SK-N-SH (cell line): ENCODE data around the gene GPRC5B. TPM values are rescaled to one million over a fixed set of nuclear protein-coding genes. Genes with fewer than 3 reads are reported as not detected.
A peak's percentile ranks its signal among the peaks of the same experiment; 100 is the strongest.

Experiments used
- CTCF ChIA-PET: fragments of 300-600, 350-600 bp; formaldehyde crosslinking; extraction: SDS; loops from one replicate; lab custom pipeline; 2021; lab: Yijun Ruan, JAX
- POLR2A ChIA-PET: fragments of 350-600 bp; sonication (Branson Sonifier 250); formaldehyde crosslinking; extraction: SDS; loops from one replicate; lab custom pipeline; 2020; ENCODE audit warnings: antibody characterized with exemption, inconsistent platforms; lab: Yijun Ruan, JAX
- DNase-seq: peaks from one replicate; pipeline ENCODE4 v3.0.0; 2012
- H2AFZ ChIP-seq: fragments of 200-600 bp; sonication (generic); 2 replicates; pipeline ENCODE4 v1.8.1; 2016; ENCODE audit warnings: antibody characterized with exemption, mild to moderate bottlenecking, low read depth
- H3F3A ChIP-seq: fragments of 200-600 bp; sonication (generic); replicated peaks from 2 replicates; pipeline ENCODE3; 2016; ENCODE audit warnings: antibody characterized with exemption, mild to moderate bottlenecking; ENCODE audit not compliant: insufficient read depth
- H3K27ac ChIP-seq, 2 experiments: fragments of 200-500 bp in 1 of 2; fragments of 200-600 bp in 1 of 2; sonication (Bioruptor generic) in 1 of 2; sonication (generic), shearing (Covaris generic) in 1 of 2; 2 replicates each; pipeline versions ENCODE4 v1.5.1 to v1.6.1; 2014 to 2016; ENCODE audit warnings: low read depth in 2 of 2, inconsistent platforms in 1 of 2, low read length in 1 of 2, mild to moderate bottlenecking in 1 of 2, mixed read lengths in 1 of 2
- H3K27me3 ChIP-seq: fragments of 200-600 bp; sonication (generic), shearing (Covaris generic); 2 replicates; pipeline ENCODE4 v1.6.1; 2016; ENCODE audit warnings: mixed run types; ENCODE audit not compliant: insufficient read depth
- H3K36me3 ChIP-seq, 2 experiments: fragments of 200-500 bp in 1 of 2; fragments of 200-600 bp in 1 of 2; sonication (Bioruptor generic) in 1 of 2; sonication (generic) in 1 of 2; replicated peaks in 1 of 2; 2 replicates each; pipeline versions ENCODE3 to v1.5.1; 2014 to 2016; ENCODE audit warnings: low read length in 1 of 2, mild to moderate bottlenecking in 1 of 2; ENCODE audit not compliant: insufficient read depth in 2 of 2, control insufficient read depth in 1 of 2
- H3K4me1 ChIP-seq, 2 experiments: fragments of 200-500 bp in 1 of 2; fragments of 200-600 bp in 1 of 2; sonication (Bioruptor generic) in 1 of 2; sonication (generic), shearing (Covaris generic) in 1 of 2; 2 replicates each; pipeline versions ENCODE4 v1.5.1 to v1.6.1; 2014 to 2016; ENCODE audit warnings: low read depth in 1 of 2, low read length in 1 of 2, mixed run types in 1 of 2; ENCODE audit not compliant: insufficient read depth in 2 of 2, control insufficient read depth in 1 of 2
- H3K4me2 ChIP-seq: fragments of 200-600 bp; sonication (generic), shearing (Covaris generic); 2 replicates; pipeline ENCODE4 v1.6.1; 2017; ENCODE audit warnings: mixed run types
- H3K4me3 ChIP-seq, 2 experiments: fragments of 200-500 bp in 1 of 2; fragments of 200-600 bp in 1 of 2; sonication (Bioruptor generic) in 1 of 2; sonication (generic), shearing (Covaris generic) in 1 of 2; 2 replicates each; pipeline versions ENCODE4 v1.5.1 to v1.8.1; 2014 to 2016; ENCODE audit warnings: low read depth in 2 of 2, inconsistent platforms in 1 of 2, low read length in 1 of 2, mild to moderate bottlenecking in 1 of 2, mixed read lengths in 1 of 2, moderate library complexity in 1 of 2
- H3K79me2 ChIP-seq: fragments of 200-600 bp; sonication (generic); 2 replicates; pipeline ENCODE4 v1.8.1; 2017; ENCODE audit warnings: mild to moderate bottlenecking; ENCODE audit not compliant: insufficient read depth
- H3K9ac ChIP-seq: fragments of 200-600 bp; sonication (generic); 2 replicates; pipeline ENCODE4 v1.6.1; 2017; ENCODE audit warnings: mixed run types
- H3K9me2 ChIP-seq: fragments of 200-600 bp; sonication (generic); 2 replicates; pipeline ENCODE4 v1.6.1; 2017; ENCODE audit warnings: mixed run types
- H3K9me3 ChIP-seq: fragments of 200-600 bp; sonication (generic); 2 replicates; pipeline ENCODE4 v1.6.1; 2017; ENCODE audit warnings: mixed run types, mild to moderate bottlenecking, moderate library complexity
- H4K20me1 ChIP-seq: fragments of 200-600 bp; sonication (generic); 2 replicates; pipeline ENCODE4 v1.6.1; 2017; ENCODE audit warnings: mild to moderate bottlenecking, mixed run types; ENCODE audit not compliant: insufficient read depth
- CHD2 ChIP-seq: fragments of 150-350 bp; IDR thresholded peaks from 2 replicates; pipeline ENCODE4 v1.6.1; 2018; ENCODE audit warnings: low read length; ENCODE audit not compliant: partially characterized antibody
- CTCF ChIP-seq: fragments of 200-600 bp; sonication (generic); IDR thresholded peaks from 2 replicates; pipeline ENCODE4 v1.6.1; 2017; ENCODE audit warnings: antibody characterized with exemption, mild to moderate bottlenecking, moderate library complexity
- ELF1 ChIP-seq: IDR thresholded peaks from 2 replicates; pipeline ENCODE4 v1.4.0; 2012
- EP300 ChIP-seq, 2 experiments: IDR thresholded peaks; 2 replicates each; pipeline versions ENCODE4 v1.4.0 to v1.6.1; 2012; ENCODE audit warnings: borderline replicate concordance in 1 of 2, low read depth in 1 of 2, low read length in 1 of 2
- FOSL2 ChIP-seq: IDR thresholded peaks from 2 replicates; pipeline ENCODE4 v1.4.0; 2012; ENCODE audit warnings: low read depth, mild to moderate bottlenecking, moderate library complexity, borderline replicate concordance
- FOXM1 ChIP-seq: IDR thresholded peaks from 2 replicates; pipeline ENCODE4 v1.4.0; 2012; ENCODE audit warnings: low read depth, mild to moderate bottlenecking
- IRF3 ChIP-seq: fragments of 150-350 bp; IDR thresholded peaks from 2 replicates; pipeline ENCODE4 v1.6.1; 2016; ENCODE audit warnings: mild to moderate bottlenecking, low read depth, low read length
- JUND ChIP-seq: IDR thresholded peaks from 2 replicates; pipeline ENCODE4 v1.4.0; 2012
- MAX ChIP-seq: IDR thresholded peaks from 2 replicates; pipeline ENCODE4 v1.4.0; 2012; ENCODE audit warnings: low read depth
- MXI1 ChIP-seq: IDR thresholded peaks from 2 replicates; pipeline ENCODE4 v1.6.1; 2012; ENCODE audit warnings: mild to moderate bottlenecking, low read depth, low read length, improper control_type of control experiment
- POLR2AphosphoS5 ChIP-seq: IDR thresholded peaks from 2 replicates; pipeline ENCODE4 v1.6.1; 2012; ENCODE audit warnings: low read depth, low read length
- RAD21 ChIP-seq: IDR thresholded peaks from 2 replicates; pipeline ENCODE4 v1.6.1; 2012; ENCODE audit warnings: mild to moderate bottlenecking, low read length
- RCOR1 ChIP-seq: fragments of 150-350 bp; IDR thresholded peaks from 2 replicates; pipeline ENCODE4 v1.6.1; 2017; ENCODE audit warnings: antibody characterized with exemption, low read length
- RFX5 ChIP-seq: IDR thresholded peaks from 2 replicates; pipeline ENCODE4 v1.6.1; 2012; ENCODE audit warnings: mild to moderate bottlenecking, improper control_type of control experiment, low read length
- SMC3 ChIP-seq: IDR thresholded peaks from 2 replicates; pipeline ENCODE4 v1.6.1; 2012; ENCODE audit warnings: low read depth, low read length, improper control_type of control experiment
- USF2 ChIP-seq: fragments of 150-350 bp; IDR thresholded peaks from 2 replicates; pipeline ENCODE4 v1.6.1; 2017; ENCODE audit warnings: antibody characterized with exemption, low read length, low read depth, borderline replicate concordance
- ZBTB33 ChIP-seq: IDR thresholded peaks from 2 replicates; pipeline ENCODE4 v1.4.0; 2012; ENCODE audit warnings: low read depth, borderline replicate concordance
- WGBS: methylation state at CpG from one replicate; pipeline ENCODE4 v1.1.6; 2017; ENCODE audit warnings: low lambda C conversion rate; 5-methylcytosine and 5-hydroxymethylcytosine counted together
- polyA plus RNA-seq, 3 experiments: library from polyadenylated mRNA; depleted of rRNA; stranded (reverse); fragments of >200 nt; gene quantifications; 2 replicates each; pipeline ENCODE4 v1.2.3, GENCODE V29; 2012

GPRC5B gene
- polyA plus RNA-seq, 1 of the 3 experiments (the other 2 are of a cell fraction): 1.1 TPM

GRCh38 chr16:19886073-19886941, 1.7 kb upstream of the GPRC5B start:
- Histone ChIP-seq H3K9me3 (no peaks in the 10 kb centered on the region), H3K27me3 (no peaks in the 10 kb centered on the region), H3K79me2 (no peaks in the 10 kb centered on the region), H3K4me3 (peak overlapping the region in 1 of 2 experiments; percentile 39; a peak in 2 of 4 replicates), H2AFZ (peak overlapping the region; percentile 86), H3K4me1 (peaks cover 0 to 3% of the 10 kb centered on the region in 2 experiments; a peak in 1 of 4 replicates), H3K27ac (no peak overlapping the region), H4K20me1 (no peaks in the 10 kb centered on the region), H3K9me2 (no peaks in the 10 kb centered on the region), H3F3A (no peaks in the 10 kb centered on the region), H3K4me2 (no peak overlapping the region)
- ChIA-PET POLR2A (no interaction called here), CTCF (interaction anchor here (0.6 to 4.5 kb wide), 43 partner anchors 9 to 506 kb away, joined by 3 to 87 read pairs (median 4); partner anchors contain the start of genes KNOP1 and VPS35L)
- 28% methylated on average over 18 of the region's 20 CpGs for whole genome bisulfite sequencing
- TF ChIP-seq SMC3 (peak; percentile 100), ELF1 (no peak), MAX (peak; percentile 82), EP300 (IDR thresholded peaks at IDR 0.05; ENCODE audit: borderline replicate concordance in 1 of 2, low read depth in 1 of 2, low read length in 1 of 2) (no peak), RCOR1 (peak; percentile 24; the same call in 1 of the 2 replicates), CTCF (peak; percentile 99), MXI1 (peak; percentile 87), USF2 (no peak), RAD21 (peak; percentile 98)
- TF ChIP-seq, all 33 proteins: peak for 6
- DNase-seq: peak; percentile 70
- no peaks in the 10 kb centered on the region for H3K36me3 ChIP-seq
- H3K9ac ChIP-seq: no peak overlapping the region

- H3K27me3 ChIP-seq: no peaks in the 10 kb centered on the region
- H3F3A ChIP-seq: no peaks in the 10 kb centered on the region
- ChIA-PET CTCF (interaction anchor here (0.6 to 4.5 kb wide), 22 partner anchors 12 to 506 kb away, joined by 3 to 87 read pairs (median 6); partner anchors contain the start of gene KNOP1), POLR2A (no interaction called here)
- no peaks in the 10 kb centered on the region for H3K79me2 ChIP-seq
- H3K36me3 ChIP-seq: no peaks in the 10 kb centered on the region
- H4K20me1 ChIP-seq: no peaks in the 10 kb centered on the region
- no peak overlapping the region for H3K9ac ChIP-seq
- H3K9me2 ChIP-seq: no peaks in the 10 kb centered on the region
- H2AFZ ChIP-seq: no peak overlapping the region
- no peaks in the 10 kb centered on the region for H3K9me3 ChIP-seq
- H3K27ac ChIP-seq: no peak overlapping the region
- H3K4me2 ChIP-seq: no peak overlapping the region
- peaks cover 0 to 3% of the 10 kb centered on the region in 2 experiments; a peak in 1 of 4 replicates for H3K4me1 ChIP-seq
- 93% methylated on average over 32 of the region's 41 CpGs for WGBS
- H3K4me3 ChIP-seq: no peak overlapping the region
- DNase-seq: no peak
- TF ChIP-seq JUND (no peak), RFX5 (no peak), IRF3 (no peak), MXI1 (no peak), POLR2AphosphoS5 (no peak), CHD2 (no peak), FOXM1 (no peak), USF2 (no peak), MAX (no peak), FOSL2 (no peak), ZBTB33 (no peak)
Measured at GRCh38 chr16:19885451-19886072, 914 bp upstream of the GPRC5B start.
